Fibroblast of skin of scalp (primary cell): ENCODE data around the gene RETREG2. TPM values are rescaled to one million over a fixed set of nuclear protein-coding genes. Genes with fewer than 3 reads are reported as not detected.
A peak's percentile ranks its signal among the peaks of the same experiment; 100 is the strongest.

Experiments used
- DNase-seq: peaks from one replicate; pipeline ENCODE4 v3.0.0-alpha.2; 2013
- polyA plus RNA-seq, 2 experiments: library from polyadenylated mRNA; unstranded; fragments of 120-200 nt; gene quantifications; one replicate each; pipeline ENCODE4 v1.2.1, GENCODE V29; 2013; ENCODE audit not compliant: insufficient read length in 2 of 2

The RETREG2 gene
- 61.7 TPM for polyA plus RNA-seq (2013, experiment 1 of 2; ENCODE audit: insufficient read length)
- 61.3 TPM for polyA plus RNA-seq (2013, experiment 2 of 2; ENCODE audit: insufficient read length)

GRCh38 chr2:219177552-219178376 lies at the start of gene RETREG2:
Gene RETREG2, plus strand, starts transcription at chr2:219178275. Its CDS starts 78 bp downstream, at chr2:219178353.
- peak; percentile 90 for DNase-seq

GRCh38 chr2:219128396-219128795 lies 49.7 kb upstream of the RETREG2 start:
- no peak for DNase-seq

- DNase-seq: no peak
Measured at GRCh38 chr2:219129589-219129988, 48.5 kb upstream of the RETREG2 start.

- no peak for DNase-seq
Measured at GRCh38 chr2:219131327-219131726, 46.7 kb upstream of the RETREG2 start.

- DNase-seq: no peak
Measured at GRCh38 chr2:219131744-219132143, 46.3 kb upstream of the RETREG2 start.

GRCh38 chr2:219133976-219134375 lies 44.1 kb upstream of the RETREG2 start:
- no peak for DNase-seq

GRCh38 chr2:219140722-219141121 lies 37.4 kb upstream of the RETREG2 start:
- no peak for DNase-seq

GRCh38 chr2:219142329-219142728 lies 35.7 kb upstream of the RETREG2 start:
- peak; percentile 88 for DNase-seq

GRCh38 chr2:219149667-219150066 lies 28.4 kb upstream of the RETREG2 start:
- DNase-seq: no peak

GRCh38 chr2:219155054-219155644 lies 22.9 kb upstream of the RETREG2 start:
- DNase-seq: peak; percentile 74

- DNase-seq: no peak
Measured at GRCh38 chr2:219157396-219157795, 20.7 kb upstream of the RETREG2 start.

GRCh38 chr2:219158025-219158424 lies 20.1 kb upstream of the RETREG2 start:
- DNase-seq: no peak

GRCh38 chr2:219158586-219158985 lies 19.5 kb upstream of the RETREG2 start:
- DNase-seq: peak; percentile 52

- no peak for DNase-seq
Measured at GRCh38 chr2:219159771-219160185, 18.3 kb upstream of the RETREG2 start.

- peak; percentile 95 for DNase-seq
Measured at GRCh38 chr2:219160186-219161017, 17.7 kb upstream of the RETREG2 start, which contains the start of gene NHEJ1. Gene NHEJ1, minus strand, starts transcription at chr2:219160815. Its CDS starts 2,453 bp downstream, at chr2:219158362.

- DNase-seq: no peak
Measured at GRCh38 chr2:219161097-219161496, 17.0 kb upstream of the RETREG2 start.

- no peak for DNase-seq
Measured at GRCh38 chr2:219163156-219163555, 14.9 kb upstream of the RETREG2 start.

- no peak for DNase-seq
Measured at GRCh38 chr2:219165058-219165911, 12.8 kb upstream of the RETREG2 start.

- DNase-seq: no peak
Measured at GRCh38 chr2:219167997-219168396, 10.1 kb upstream of the RETREG2 start.

- DNase-seq: no peak
Measured at GRCh38 chr2:219168526-219168925, 9.5 kb upstream of the RETREG2 start.

GRCh38 chr2:219168932-219169331 lies 9.1 kb upstream of the RETREG2 start:
- DNase-seq: no peak
